BE2C (cell line): ENCODE measurements around the gene HDAC4.

Experiments used
- DNase-seq: peaks from one replicate; pipeline ENCODE4 v3.0.0-alpha.2; 2020
- H3K27me3 ChIP-seq: fragments of 250-450 bp; sonication (Bioruptor Pico); 2 replicates; pipeline ENCODE4 v1.5.1; 2020; ENCODE audit warnings: mild to moderate bottlenecking
- H3K36me3 ChIP-seq: fragments of 250-450 bp; sonication (Bioruptor Pico); 2 replicates; pipeline ENCODE4 v1.5.1; 2020; ENCODE audit warnings: mild to moderate bottlenecking
- H3K4me1 ChIP-seq: fragments of 250-450 bp; sonication (Bioruptor Pico); 2 replicates; pipeline ENCODE4 v1.5.1; 2020
- H3K4me3 ChIP-seq: 2 replicates; pipeline ENCODE4 v1.5.1; 2011; ENCODE audit warnings: low read depth, low read length
- H3K9me3 ChIP-seq: fragments of 250-450 bp; sonication (Bioruptor Pico); 2 replicates; pipeline ENCODE4 v1.5.1; 2020
- TF ChIP-seq, protein P1 (sequence below): IDR thresholded peaks from 2 replicates; pipeline ENCODE4 v1.5.1; 2012; ENCODE audit warnings: mild to moderate bottlenecking, low read depth, low read length

The HDAC4 gene

DNA sequence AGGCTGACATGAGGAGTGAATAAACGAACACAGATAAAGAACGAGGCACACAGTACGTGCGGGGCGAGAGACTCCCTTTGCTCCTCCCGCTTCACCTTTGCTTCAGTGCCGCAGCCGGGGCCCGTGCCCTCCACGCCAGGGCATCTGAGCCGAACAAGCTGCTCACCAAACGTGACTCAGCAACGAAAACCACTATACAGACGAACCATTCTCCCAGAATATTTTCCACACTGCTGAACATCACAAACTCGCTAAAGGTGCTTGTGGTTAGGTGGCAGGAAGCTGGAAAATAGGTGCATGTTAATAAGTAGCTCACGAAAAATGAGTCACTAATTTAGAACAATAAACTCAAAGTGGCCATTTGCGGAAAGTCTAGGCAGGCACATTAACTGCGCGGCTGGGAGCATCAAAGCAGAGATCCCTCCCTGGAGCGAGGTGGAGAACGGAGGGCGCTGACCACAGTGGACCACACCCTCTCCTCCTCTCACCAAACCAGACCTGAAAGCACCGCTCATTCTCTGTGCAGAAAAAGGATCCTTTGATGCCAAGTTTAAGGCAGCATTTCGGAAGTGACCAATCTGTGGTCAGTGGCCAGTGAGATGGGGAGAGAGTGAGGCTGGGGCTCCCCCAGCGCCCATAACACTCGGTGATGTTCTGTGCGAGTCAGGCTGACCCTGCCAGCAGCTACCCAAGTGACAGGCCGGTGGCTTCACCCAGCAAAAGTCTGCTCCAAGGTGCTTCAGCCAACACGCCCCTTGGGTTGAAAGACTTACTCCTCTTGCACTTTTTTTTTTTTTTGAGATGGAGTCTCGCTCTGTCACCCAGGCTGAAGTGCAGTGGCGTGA, 153.2 kb downstream of the HDAC4 start:
- DNase-seq, result no peak
- peaks cover 36% of the 10 kb centered on the region for H3K4me1 ChIP-seq

DNA sequence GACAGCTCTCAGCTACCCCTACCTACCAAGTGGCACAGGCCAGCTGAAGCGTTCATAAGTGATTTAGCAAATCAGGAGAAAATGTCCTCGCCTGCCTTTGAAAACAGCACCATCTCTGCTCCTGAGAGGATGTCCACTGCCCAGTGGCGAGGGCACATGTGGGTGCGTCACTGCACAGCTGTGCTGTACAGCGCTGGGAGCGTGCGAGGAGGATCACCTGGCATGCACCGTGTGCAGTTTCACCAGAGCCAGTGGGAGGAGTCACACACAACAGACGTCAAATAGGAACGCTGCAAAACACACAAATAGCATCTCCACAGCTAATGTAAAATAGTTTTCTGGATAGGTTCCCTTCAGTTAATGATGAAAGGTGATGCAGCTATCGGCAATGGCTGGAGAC, 154.1 kb downstream of the HDAC4 start:
- Histone ChIP-seq H3K4me3 (peak overlapping the region; percentile 56), H3K36me3 (no peaks in the 10 kb centered on the region; the same call in 1 of the 2 replicates), H3K4me1 (peaks cover 30% of the 10 kb centered on the region), H3K9me3 (peaks cover 3% of the 10 kb centered on the region; the same call in 1 of the 2 replicates), H3K27me3 (no peaks in the 10 kb centered on the region)
- TF ChIP-seq, protein P1, sequence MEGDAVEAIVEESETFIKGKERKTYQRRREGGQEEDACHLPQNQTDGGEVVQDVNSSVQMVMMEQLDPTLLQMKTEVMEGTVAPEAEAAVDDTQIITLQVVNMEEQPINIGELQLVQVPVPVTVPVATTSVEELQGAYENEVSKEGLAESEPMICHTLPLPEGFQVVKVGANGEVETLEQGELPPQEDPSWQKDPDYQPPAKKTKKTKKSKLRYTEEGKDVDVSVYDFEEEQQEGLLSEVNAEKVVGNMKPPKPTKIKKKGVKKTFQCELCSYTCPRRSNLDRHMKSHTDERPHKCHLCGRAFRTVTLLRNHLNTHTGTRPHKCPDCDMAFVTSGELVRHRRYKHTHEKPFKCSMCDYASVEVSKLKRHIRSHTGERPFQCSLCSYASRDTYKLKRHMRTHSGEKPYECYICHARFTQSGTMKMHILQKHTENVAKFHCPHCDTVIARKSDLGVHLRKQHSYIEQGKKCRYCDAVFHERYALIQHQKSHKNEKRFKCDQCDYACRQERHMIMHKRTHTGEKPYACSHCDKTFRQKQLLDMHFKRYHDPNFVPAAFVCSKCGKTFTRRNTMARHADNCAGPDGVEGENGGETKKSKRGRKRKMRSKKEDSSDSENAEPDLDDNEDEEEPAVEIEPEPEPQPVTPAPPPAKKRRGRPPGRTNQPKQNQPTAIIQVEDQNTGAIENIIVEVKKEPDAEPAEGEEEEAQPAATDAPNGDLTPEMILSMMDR, result no peak
- DNase-seq, result no peak

More for the DNA sequence above, 153.2 kb downstream of the HDAC4 start:
- Histone ChIP-seq H3K4me3 (no peak overlapping the region), H3K36me3 (no peaks in the 10 kb centered on the region; the same call in 1 of the 2 replicates), H3K27me3 (no peaks in the 10 kb centered on the region), H3K9me3 (peaks cover 5% of the 10 kb centered on the region; the same call in 1 of the 2 replicates)
- TF ChIP-seq, protein P1, result no peak

DNA sequence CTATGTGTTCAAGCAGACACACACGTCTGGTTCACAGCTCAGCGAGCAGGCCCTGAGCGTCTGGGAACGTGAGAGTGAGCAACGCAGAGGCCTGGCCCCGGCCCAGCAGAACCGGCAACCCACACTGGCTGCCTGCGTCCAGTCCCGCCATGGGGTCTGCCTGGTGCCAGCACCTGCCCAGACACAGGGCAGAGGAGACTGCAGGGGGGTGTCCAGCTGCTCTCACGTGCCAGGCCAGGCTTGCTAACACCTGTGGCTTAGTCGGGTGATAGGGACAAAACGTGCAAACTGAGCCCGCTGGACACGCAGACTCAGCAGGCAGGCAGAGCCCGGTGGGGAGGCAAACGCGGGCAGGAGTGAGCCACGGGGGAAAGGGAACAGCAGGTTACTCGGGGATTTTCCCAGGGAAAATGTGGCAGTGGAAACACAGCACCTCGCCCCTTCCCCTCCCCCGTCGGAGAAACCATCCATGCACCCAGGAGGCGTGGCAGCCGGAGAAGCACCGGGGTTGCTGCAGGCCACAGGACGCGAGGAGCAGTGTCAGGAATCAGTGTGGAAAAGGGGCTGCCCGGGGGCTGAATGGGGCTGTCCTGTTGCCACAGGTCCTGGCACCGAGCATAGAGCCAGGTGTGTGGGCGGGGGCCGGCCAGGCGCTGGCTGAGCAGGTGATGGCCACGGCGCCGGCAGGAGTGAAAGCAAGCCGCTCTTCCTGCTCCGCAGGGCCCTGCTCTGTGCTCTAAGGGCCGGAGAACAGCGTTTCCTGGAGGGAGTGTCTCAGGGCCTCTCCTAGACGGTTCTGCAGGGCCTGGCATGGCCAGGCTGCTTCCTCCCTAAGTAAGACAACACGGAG, 154.7 kb downstream of the HDAC4 start:
- peak; percentile 66 for DNase-seq
- Histone ChIP-seq H3K36me3 (no peaks in the 10 kb centered on the region; the same call in 1 of the 2 replicates), H3K4me3 (peak overlapping the region; percentile 56), H3K9me3 (peaks cover 3% of the 10 kb centered on the region; the same call in 1 of the 2 replicates), H3K4me1 (peaks cover 35% of the 10 kb centered on the region), H3K27me3 (no peaks in the 10 kb centered on the region)
- TF ChIP-seq, protein P1, result no peak

DNA sequence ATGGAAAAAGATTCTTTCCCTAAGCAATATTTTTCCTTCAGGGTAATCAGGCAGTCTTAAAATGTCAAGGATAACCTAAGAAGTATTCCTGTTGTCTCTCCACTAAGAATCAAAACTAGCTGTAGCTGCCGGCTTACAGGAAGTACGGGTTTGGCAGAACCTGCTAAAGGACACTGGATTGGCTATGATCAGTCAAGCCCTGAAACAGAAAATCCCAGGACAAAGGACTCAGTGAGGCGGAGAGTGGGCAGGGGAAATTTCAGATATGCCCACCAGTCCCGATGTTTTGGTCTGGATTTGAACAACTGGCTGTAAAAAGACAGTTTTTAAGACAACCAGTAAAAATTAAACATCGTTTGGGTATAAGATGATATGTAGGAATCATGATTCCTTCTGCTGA, 155.7 kb downstream of the HDAC4 start:
- Histone ChIP-seq H3K4me1 (peaks cover 32% of the 10 kb centered on the region), H3K4me3 (no peak overlapping the region), H3K36me3 (no peaks in the 10 kb centered on the region; the same call in 1 of the 2 replicates), H3K9me3 (peaks cover 3% of the 10 kb centered on the region; the same call in 1 of the 2 replicates), H3K27me3 (no peaks in the 10 kb centered on the region)
- no peak for DNase-seq
- TF ChIP-seq, protein P1, result no peak

DNA sequence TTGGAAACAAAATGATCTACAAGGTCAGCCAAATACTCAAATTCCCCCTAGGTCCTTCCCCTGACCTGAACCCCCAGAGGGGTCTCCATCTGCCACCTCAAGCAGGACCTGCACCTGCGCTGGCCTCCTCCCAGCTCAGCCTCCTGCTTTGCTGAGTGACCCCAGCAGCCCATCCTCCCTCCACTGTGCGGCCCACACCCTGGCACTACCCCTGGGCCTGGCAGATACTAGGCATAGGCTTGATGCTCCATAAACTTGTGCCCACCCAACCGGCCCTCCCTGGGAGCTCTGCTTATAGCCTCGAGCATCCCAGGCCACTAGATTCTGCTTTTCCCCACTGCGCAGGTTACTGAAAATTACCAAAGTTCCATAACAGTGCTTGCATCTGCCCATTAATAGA, 156.2 kb downstream of the HDAC4 start:
- TF ChIP-seq, protein P1, result no peak
- H3K9me3 ChIP-seq, result peaks cover 3% of the 10 kb centered on the region; the same call in 1 of the 2 replicates
- no peak for DNase-seq
- H3K36me3 ChIP-seq, result no peaks in the 10 kb centered on the region; the same call in 1 of the 2 replicates
- no peaks in the 10 kb centered on the region for H3K27me3 ChIP-seq
- H3K4me1 ChIP-seq, result peaks cover 29% of the 10 kb centered on the region
- H3K4me3 ChIP-seq, result no peak overlapping the region
